GM23338 (cell line): Measurements from ENCODE around the gene GLP1R. TPM values are rescaled to one million over a fixed set of nuclear protein-coding genes. Genes with fewer than 3 reads are reported as not detected.

Experiments used
- ATAC-seq: fragments of 200-7000 bp; cut with Tn5 transposase; 3 replicates; pipeline ENCODE4 v1.9.1; 2020
- DNase-seq: peaks from one replicate; pipeline ENCODE4 v3.0.0-alpha.2; 2015; ENCODE audit warnings: low spot score
- H2AFZ ChIP-seq: fragments of 200-600 bp; sonication (generic); 2 replicates; pipeline ENCODE4 v1.8.0; 2016; ENCODE audit warnings: antibody characterized with exemption, mild to moderate bottlenecking, moderate library complexity
- H3F3A ChIP-seq: fragments of 200-600 bp; sonication (generic); replicated peaks from 2 replicates; pipeline ENCODE4 v1.8.0; 2017; ENCODE audit warnings: antibody characterized with exemption, mixed run types, low read depth
- H3K27ac ChIP-seq: fragments of 200-600 bp; sonication (generic); 2 replicates; pipeline ENCODE4 v1.6.1; 2016; ENCODE audit warnings: low read depth
- H3K27me3 ChIP-seq: fragments of 200-600 bp; sonication (generic); 2 replicates; pipeline ENCODE4 v1.8.0; 2016; ENCODE audit warnings: mild to moderate bottlenecking, mixed run types, moderate library complexity; ENCODE audit not compliant: insufficient read depth
- H3K36me3 ChIP-seq: fragments of 200-600 bp; sonication (generic); 2 replicates; pipeline ENCODE4 v1.8.0; 2016; ENCODE audit warnings: mild to moderate bottlenecking; ENCODE audit not compliant: insufficient read depth
- H3K4me1 ChIP-seq: fragments of 200-600 bp; sonication (generic); 2 replicates; pipeline ENCODE4 v1.8.0; 2016; ENCODE audit warnings: mild to moderate bottlenecking, moderate library complexity; ENCODE audit not compliant: insufficient read depth
- H3K4me2 ChIP-seq: fragments of 200-600 bp; sonication (generic); 2 replicates; pipeline ENCODE4 v1.7.1; 2017; ENCODE audit warnings: mixed run types
- H3K4me3 ChIP-seq: fragments of 200-600 bp; sonication (generic); 2 replicates; pipeline ENCODE4 v1.6.1; 2016; ENCODE audit warnings: mixed run types
- H3K79me2 ChIP-seq: fragments of 200-600 bp; sonication (generic); replicated peaks from 2 replicates; pipeline ENCODE4 v1.8.0; 2017; ENCODE audit warnings: mild to moderate bottlenecking; ENCODE audit not compliant: insufficient read depth
- H3K9me2 ChIP-seq: fragments of 200-600 bp; sonication (generic); 2 replicates; pipeline ENCODE4 v1.8.0; 2017; ENCODE audit not compliant: insufficient read depth
- H4K20me1 ChIP-seq: fragments of 200-600 bp; sonication (generic); replicated peaks from 2 replicates; pipeline ENCODE4 v1.8.0; 2017; ENCODE audit warnings: mild to moderate bottlenecking; ENCODE audit not compliant: insufficient read depth
- H3K27ac Mint-ChIP-seq: 2 replicates; pipeline ENCODE4 v1.8.0; 2020; ENCODE audit warnings: inconsistent platforms, mild to moderate bottlenecking, moderate library complexity, mixed read lengths
- H3K27me3 Mint-ChIP-seq: 3 replicates; pipeline ENCODE4 v1.8.0; 2022; ENCODE audit warnings: low read depth, mild to moderate bottlenecking, moderate library complexity, mixed read lengths, inconsistent platforms; ENCODE audit not compliant: insufficient read depth, poor library complexity
- H3K36me3 Mint-ChIP-seq: 3 replicates; pipeline ENCODE4 v1.8.0; 2021; ENCODE audit warnings: low read depth, mild to moderate bottlenecking, inconsistent platforms, moderate library complexity, mixed read lengths
- H3K4me1 Mint-ChIP-seq: 3 replicates; pipeline ENCODE4 v1.8.0; 2020; ENCODE audit warnings: mild to moderate bottlenecking, inconsistent platforms, mixed read lengths
- H3K4me3 Mint-ChIP-seq: 3 replicates; pipeline ENCODE4 v1.8.0; 2021; ENCODE audit warnings: moderate library complexity, mild to moderate bottlenecking, inconsistent platforms, mixed read lengths
- H3K9me3 Mint-ChIP-seq: 3 replicates; pipeline ENCODE4 v1.8.0; 2020; ENCODE audit warnings: moderate library complexity, mild to moderate bottlenecking, inconsistent platforms, mixed read lengths
- CREB1 ChIP-seq: fragments of 250-450 bp; sonication (Bioruptor Pico); IDR thresholded peaks from 2 replicates; pipeline ENCODE4 v1.5.0; 2020; ENCODE audit warnings: low read depth, mild to moderate bottlenecking, moderate library complexity
- EZH2 ChIP-seq: fragments of 200-600 bp; sonication (generic); IDR thresholded peaks from one replicate; pipeline ENCODE4 v1.8.0; 2017; ENCODE audit warnings: antibody characterized with exemption, mild to moderate bottlenecking, low read depth; ENCODE audit not compliant: unreplicated experiment
- EZH2phosphoT487 ChIP-seq: fragments of 200-600 bp; sonication (generic); IDR thresholded peaks from one replicate; pipeline ENCODE4 v1.8.1; 2018; ENCODE audit warnings: antibody characterized with exemption; ENCODE audit not compliant: unreplicated experiment
- JUNB ChIP-seq: IDR thresholded peaks from one replicate; pipeline ENCODE4 v1.6.1; 2016; ENCODE audit warnings: antibody characterized with exemption; ENCODE audit not compliant: unreplicated experiment
- NANOG ChIP-seq: IDR thresholded peaks from 2 replicates; pipeline ENCODE4 v1.6.1; 2016; ENCODE audit warnings: antibody characterized with exemption, borderline replicate concordance
- POLR2AphosphoS5 ChIP-seq: IDR thresholded peaks from 2 replicates; pipeline ENCODE4 v1.6.1; 2016; ENCODE audit warnings: antibody characterized with exemption, low read depth
- STAT1 ChIP-seq: IDR thresholded peaks from one replicate; pipeline ENCODE4 v1.6.1; 2016; ENCODE audit warnings: antibody characterized with exemption; ENCODE audit not compliant: unreplicated experiment
- ZNF114 ChIP-seq: fragments of 250-450 bp; sonication (Bioruptor Pico); IDR thresholded peaks from 2 replicates; pipeline ENCODE4 v1.5.0; 2020; ENCODE audit warnings: mild to moderate bottlenecking, moderate library complexity
- ZNF331 ChIP-seq: fragments of 250-450 bp; sonication (Bioruptor Pico); IDR thresholded peaks from 2 replicates; pipeline ENCODE4 v1.5.0; 2020; ENCODE audit warnings: low read depth, mild to moderate bottlenecking, moderate library complexity
- polyA plus RNA-seq: library from polyadenylated mRNA; unstranded; fragments of >200 nt; fragmentation: Nextera tagmentation; extraction: Ambion mirVana; gene quantifications from 2 replicates; pipeline ENCODE4 v1.2.1, GENCODE V29; 2016
- total RNA-seq: library from RNA; depleted of rRNA; stranded (reverse); fragments of >200 nt; shearing (Covaris generic); gene quantifications from 2 replicates; pipeline ENCODE4 v1.2.3, GENCODE V29; 2014
- TF ChIP-seq, protein P1 (sequence below): IDR thresholded peaks from one replicate; pipeline ENCODE4 v1.6.1; 2018; ENCODE audit warnings: antibody characterized with exemption; ENCODE audit not compliant: unreplicated experiment
- TF ChIP-seq, protein P2 (sequence below): fragments of 250-450 bp; sonication (Bioruptor Pico); IDR thresholded peaks from 2 replicates; pipeline ENCODE4 v1.5.0; 2020; ENCODE audit warnings: mild to moderate bottlenecking, moderate library complexity
- TF ChIP-seq, protein P3 (sequence below), 2 experiments: fragments of 200-600 bp in 1 of 2; sonication (generic) in 1 of 2; conservative IDR thresholded peaks; 2 replicates each; pipeline versions ENCODE4 v1.5.1 to v1.6.1; 2016 to 2017; ENCODE audit warnings: antibody characterized with exemption in 2 of 2, low read depth in 2 of 2, mild to moderate bottlenecking in 2 of 2, moderate library complexity in 1 of 2
- TF ChIP-seq, protein P4 (sequence below): IDR thresholded peaks from 2 replicates; pipeline ENCODE4 v1.6.1; 2016; ENCODE audit warnings: antibody characterized with exemption

Gene GLP1R
- total and polyA plus RNA-seq, 2 experiments from 2014 or later: 0.42 to 3.7 TPM

DNA sequence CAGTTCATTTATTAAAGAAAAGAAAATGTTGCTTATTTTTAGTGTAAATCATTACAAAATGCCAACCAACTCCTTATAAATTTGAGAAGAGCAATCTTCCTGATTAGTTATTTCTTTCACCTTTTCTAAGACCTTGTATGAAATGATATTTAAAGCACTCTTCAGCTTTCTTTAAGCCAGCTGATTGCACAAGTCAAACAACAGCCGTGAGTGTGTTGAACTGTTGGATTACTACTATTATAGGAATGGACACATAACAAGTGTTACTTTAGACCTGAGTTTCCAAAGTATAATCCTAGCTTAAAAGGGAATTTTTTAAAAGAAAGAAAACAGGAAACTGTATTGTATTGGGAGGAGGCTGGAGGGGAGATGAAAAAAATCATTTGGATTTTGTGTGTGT, 26.8 kb upstream of the GLP1R start:
- Histone ChIP-seq H3K27me3 (no peaks in the 10 kb centered on the region), H3K79me2 (no peaks in the 10 kb centered on the region), H3K27ac (no peak overlapping the region), H3K4me3 (no peak overlapping the region), H3F3A (no peaks in the 10 kb centered on the region), H4K20me1 (no peaks in the 10 kb centered on the region), H2AFZ (no peak overlapping the region), H3K4me2 (no peak overlapping the region), H3K9me2 (peaks cover 4% of the 10 kb centered on the region; the same call in 1 of the 2 replicates), H3K36me3 (no peaks in the 10 kb centered on the region), H3K4me1 (peaks cover 5% of the 10 kb centered on the region)
- no peak for DNase-seq
- TF ChIP-seq, protein P1, sequence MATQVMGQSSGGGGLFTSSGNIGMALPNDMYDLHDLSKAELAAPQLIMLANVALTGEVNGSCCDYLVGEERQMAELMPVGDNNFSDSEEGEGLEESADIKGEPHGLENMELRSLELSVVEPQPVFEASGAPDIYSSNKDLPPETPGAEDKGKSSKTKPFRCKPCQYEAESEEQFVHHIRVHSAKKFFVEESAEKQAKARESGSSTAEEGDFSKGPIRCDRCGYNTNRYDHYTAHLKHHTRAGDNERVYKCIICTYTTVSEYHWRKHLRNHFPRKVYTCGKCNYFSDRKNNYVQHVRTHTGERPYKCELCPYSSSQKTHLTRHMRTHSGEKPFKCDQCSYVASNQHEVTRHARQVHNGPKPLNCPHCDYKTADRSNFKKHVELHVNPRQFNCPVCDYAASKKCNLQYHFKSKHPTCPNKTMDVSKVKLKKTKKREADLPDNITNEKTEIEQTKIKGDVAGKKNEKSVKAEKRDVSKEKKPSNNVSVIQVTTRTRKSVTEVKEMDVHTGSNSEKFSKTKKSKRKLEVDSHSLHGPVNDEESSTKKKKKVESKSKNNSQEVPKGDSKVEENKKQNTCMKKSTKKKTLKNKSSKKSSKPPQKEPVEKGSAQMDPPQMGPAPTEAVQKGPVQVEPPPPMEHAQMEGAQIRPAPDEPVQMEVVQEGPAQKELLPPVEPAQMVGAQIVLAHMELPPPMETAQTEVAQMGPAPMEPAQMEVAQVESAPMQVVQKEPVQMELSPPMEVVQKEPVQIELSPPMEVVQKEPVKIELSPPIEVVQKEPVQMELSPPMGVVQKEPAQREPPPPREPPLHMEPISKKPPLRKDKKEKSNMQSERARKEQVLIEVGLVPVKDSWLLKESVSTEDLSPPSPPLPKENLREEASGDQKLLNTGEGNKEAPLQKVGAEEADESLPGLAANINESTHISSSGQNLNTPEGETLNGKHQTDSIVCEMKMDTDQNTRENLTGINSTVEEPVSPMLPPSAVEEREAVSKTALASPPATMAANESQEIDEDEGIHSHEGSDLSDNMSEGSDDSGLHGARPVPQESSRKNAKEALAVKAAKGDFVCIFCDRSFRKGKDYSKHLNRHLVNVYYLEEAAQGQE: no peak
- TF ChIP-seq, protein P2, sequence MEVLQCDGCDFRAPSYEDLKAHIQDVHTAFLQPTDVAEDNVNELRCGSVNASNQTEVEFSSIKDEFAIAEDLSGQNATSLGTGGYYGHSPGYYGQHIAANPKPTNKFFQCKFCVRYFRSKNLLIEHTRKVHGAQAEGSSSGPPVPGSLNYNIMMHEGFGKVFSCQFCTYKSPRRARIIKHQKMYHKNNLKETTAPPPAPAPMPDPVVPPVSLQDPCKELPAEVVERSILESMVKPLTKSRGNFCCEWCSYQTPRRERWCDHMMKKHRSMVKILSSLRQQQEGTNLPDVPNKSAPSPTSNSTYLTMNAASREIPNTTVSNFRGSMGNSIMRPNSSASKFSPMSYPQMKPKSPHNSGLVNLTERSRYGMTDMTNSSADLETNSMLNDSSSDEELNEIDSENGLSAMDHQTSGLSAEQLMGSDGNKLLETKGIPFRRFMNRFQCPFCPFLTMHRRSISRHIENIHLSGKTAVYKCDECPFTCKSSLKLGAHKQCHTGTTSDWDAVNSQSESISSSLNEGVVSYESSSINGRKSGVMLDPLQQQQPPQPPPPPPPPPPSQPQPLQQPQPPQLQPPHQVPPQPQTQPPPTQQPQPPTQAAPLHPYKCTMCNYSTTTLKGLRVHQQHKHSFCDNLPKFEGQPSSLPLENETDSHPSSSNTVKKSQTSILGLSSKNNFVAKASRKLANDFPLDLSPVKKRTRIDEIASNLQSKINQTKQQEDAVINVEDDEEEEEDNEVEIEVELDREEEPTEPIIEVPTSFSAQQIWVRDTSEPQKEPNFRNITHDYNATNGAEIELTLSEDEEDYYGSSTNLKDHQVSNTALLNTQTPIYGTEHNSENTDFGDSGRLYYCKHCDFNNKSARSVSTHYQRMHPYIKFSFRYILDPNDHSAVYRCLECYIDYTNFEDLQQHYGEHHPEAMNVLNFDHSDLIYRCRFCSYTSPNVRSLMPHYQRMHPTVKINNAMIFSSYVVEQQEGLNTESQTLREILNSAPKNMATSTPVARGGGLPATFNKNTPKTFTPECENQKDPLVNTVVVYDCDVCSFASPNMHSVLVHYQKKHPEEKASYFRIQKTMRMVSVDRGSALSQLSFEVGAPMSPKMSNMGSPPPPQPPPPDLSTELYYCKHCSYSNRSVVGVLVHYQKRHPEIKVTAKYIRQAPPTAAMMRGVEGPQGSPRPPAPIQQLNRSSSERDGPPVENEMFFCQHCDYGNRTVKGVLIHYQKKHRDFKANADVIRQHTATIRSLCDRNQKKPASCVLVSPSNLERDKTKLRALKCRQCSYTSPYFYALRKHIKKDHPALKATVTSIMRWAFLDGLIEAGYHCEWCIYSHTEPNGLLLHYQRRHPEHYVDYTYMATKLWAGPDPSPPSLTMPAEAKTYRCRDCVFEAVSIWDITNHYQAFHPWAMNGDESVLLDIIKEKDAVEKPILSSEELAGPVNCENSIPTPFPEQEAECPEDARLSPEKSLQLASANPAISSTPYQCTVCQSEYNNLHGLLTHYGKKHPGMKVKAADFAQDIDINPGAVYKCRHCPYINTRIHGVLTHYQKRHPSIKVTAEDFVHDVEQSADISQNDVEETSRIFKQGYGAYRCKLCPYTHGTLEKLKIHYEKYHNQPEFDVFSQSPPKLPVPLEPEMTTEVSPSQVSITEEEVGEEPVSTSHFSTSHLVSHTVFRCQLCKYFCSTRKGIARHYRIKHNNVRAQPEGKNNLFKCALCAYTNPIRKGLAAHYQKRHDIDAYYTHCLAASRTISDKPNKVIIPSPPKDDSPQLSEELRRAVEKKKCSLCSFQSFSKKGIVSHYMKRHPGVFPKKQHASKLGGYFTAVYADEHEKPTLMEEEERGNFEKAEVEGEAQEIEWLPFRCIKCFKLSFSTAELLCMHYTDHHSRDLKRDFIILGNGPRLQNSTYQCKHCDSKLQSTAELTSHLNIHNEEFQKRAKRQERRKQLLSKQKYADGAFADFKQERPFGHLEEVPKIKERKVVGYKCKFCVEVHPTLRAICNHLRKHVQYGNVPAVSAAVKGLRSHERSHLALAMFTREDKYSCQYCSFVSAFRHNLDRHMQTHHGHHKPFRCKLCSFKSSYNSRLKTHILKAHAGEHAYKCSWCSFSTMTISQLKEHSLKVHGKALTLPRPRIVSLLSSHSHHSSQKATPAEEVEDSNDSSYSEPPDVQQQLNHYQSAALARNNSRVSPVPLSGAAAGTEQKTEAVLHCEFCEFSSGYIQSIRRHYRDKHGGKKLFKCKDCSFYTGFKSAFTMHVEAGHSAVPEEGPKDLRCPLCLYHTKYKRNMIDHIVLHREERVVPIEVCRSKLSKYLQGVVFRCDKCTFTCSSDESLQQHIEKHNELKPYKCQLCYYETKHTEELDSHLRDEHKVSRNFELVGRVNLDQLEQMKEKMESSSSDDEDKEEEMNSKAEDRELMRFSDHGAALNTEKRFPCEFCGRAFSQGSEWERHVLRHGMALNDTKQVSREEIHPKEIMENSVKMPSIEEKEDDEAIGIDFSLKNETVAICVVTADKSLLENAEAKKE (CRISPR knock-in tag): no peak
- TF ChIP-seq EZH2phosphoT487: no peak
- no peak for TF ChIP-seq CREB1 (CRISPR knock-in tag)
- TF ChIP-seq NANOG: no peak
- TF ChIP-seq, protein P3, sequence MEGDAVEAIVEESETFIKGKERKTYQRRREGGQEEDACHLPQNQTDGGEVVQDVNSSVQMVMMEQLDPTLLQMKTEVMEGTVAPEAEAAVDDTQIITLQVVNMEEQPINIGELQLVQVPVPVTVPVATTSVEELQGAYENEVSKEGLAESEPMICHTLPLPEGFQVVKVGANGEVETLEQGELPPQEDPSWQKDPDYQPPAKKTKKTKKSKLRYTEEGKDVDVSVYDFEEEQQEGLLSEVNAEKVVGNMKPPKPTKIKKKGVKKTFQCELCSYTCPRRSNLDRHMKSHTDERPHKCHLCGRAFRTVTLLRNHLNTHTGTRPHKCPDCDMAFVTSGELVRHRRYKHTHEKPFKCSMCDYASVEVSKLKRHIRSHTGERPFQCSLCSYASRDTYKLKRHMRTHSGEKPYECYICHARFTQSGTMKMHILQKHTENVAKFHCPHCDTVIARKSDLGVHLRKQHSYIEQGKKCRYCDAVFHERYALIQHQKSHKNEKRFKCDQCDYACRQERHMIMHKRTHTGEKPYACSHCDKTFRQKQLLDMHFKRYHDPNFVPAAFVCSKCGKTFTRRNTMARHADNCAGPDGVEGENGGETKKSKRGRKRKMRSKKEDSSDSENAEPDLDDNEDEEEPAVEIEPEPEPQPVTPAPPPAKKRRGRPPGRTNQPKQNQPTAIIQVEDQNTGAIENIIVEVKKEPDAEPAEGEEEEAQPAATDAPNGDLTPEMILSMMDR (conservative IDR thresholded peaks at IDR 0.05; ENCODE audit: low read depth in 2 of 2): no peak
- TF ChIP-seq POLR2AphosphoS5: no peak
- no peak for TF ChIP-seq JUNB
- no peak for TF ChIP-seq ZNF331 (CRISPR knock-in tag)
- TF ChIP-seq, protein P4, sequence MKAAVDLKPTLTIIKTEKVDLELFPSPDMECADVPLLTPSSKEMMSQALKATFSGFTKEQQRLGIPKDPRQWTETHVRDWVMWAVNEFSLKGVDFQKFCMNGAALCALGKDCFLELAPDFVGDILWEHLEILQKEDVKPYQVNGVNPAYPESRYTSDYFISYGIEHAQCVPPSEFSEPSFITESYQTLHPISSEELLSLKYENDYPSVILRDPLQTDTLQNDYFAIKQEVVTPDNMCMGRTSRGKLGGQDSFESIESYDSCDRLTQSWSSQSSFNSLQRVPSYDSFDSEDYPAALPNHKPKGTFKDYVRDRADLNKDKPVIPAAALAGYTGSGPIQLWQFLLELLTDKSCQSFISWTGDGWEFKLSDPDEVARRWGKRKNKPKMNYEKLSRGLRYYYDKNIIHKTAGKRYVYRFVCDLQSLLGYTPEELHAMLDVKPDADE: no peak
- TF ChIP-seq STAT1: no peak
- TF ChIP-seq EZH2: no peak
- no peak for TF ChIP-seq ZNF114 (CRISPR knock-in tag)
- Mint-ChIP-seq H3K4me3 (no peak overlapping the region), H3K27me3 (no peaks in the 10 kb centered on the region), H3K4me1 (peaks cover 9% of the 10 kb centered on the region), H3K27ac (no peak overlapping the region), H3K36me3 (no peaks in the 10 kb centered on the region), H3K9me3 (no peaks in the 10 kb centered on the region)
- no peak for ATAC-seq
